OCI-LY7 (cell line): ENCODE measurements around the gene TNK1. TPM values are rescaled to one million over a fixed set of nuclear protein-coding genes. Genes with fewer than 3 reads are reported as not detected.

ENCODE experiments used
- BruUV-seq: library from RNA; stranded (reverse); fragments of 400-500 nt; replicated peaks from 2 replicates; lab custom pipeline; 2021; lab: Mats Ljungman, UMichigan
- CTCF ChIA-PET: fragments of 300-600 bp; sonication (Branson Sonifier 250); formaldehyde crosslinking; loops from one replicate; lab custom pipeline; 2022; ENCODE audit warnings: antibody characterized with exemption; ENCODE audit not compliant: unreplicated experiment; lab: Charles Lee
- POLR2A ChIA-PET: fragments of 300-600 bp; sonication (Branson Sonifier 250); formaldehyde crosslinking; loops from one replicate; lab custom pipeline; 2022; ENCODE audit warnings: antibody characterized with exemption; lab: Charles Lee
- DNase-seq: peaks from one replicate; pipeline ENCODE4 v3.0.0-alpha.2; 2015; ENCODE audit warnings: low spot score
- H2AFZ ChIP-seq: fragments of 200-600 bp; sonication (generic), shearing (Covaris generic); 2 replicates; pipeline ENCODE4 v1.6.1; 2014; ENCODE audit warnings: mild to moderate bottlenecking, antibody characterized with exemption, low read length, moderate library complexity
- H3K27ac ChIP-seq: fragments of 200-600 bp; sonication (generic); 2 replicates; pipeline ENCODE4 v1.5.1; 2014; ENCODE audit warnings: mixed run types, low read depth, mild to moderate bottlenecking, moderate library complexity, low read length, inconsistent platforms; ENCODE audit not compliant: poor library complexity, severe bottlenecking
- H3K36me3 ChIP-seq: fragments of 200-600 bp; sonication (generic); 2 replicates; pipeline ENCODE4 v1.6.1; 2014; ENCODE audit warnings: mild to moderate bottlenecking, antibody characterized with exemption, low read length, moderate library complexity, mixed read lengths; ENCODE audit not compliant: insufficient read depth
- H3K4me1 ChIP-seq: fragments of 200-600 bp; sonication (generic); 2 replicates; pipeline ENCODE4 v1.5.1; 2014; ENCODE audit warnings: mild to moderate bottlenecking, low read length; ENCODE audit not compliant: insufficient read depth, poor library complexity, severe bottlenecking
- H3K4me2 ChIP-seq: fragments of 200-600 bp; sonication (generic); 2 replicates; pipeline ENCODE4 v1.6.1; 2014; ENCODE audit warnings: mild to moderate bottlenecking, low read length
- H3K4me3 ChIP-seq: fragments of 200-600 bp; sonication (generic); 2 replicates; pipeline ENCODE4 v1.5.1; 2014; ENCODE audit warnings: mild to moderate bottlenecking, low read depth, low read length; ENCODE audit not compliant: poor library complexity, severe bottlenecking
- H3K79me2 ChIP-seq: fragments of 200-600 bp; sonication (generic); 2 replicates; pipeline ENCODE4 v1.6.1; 2016; ENCODE audit warnings: low read depth, mild to moderate bottlenecking, low read length, moderate library complexity, mixed read lengths; ENCODE audit not compliant: insufficient read depth
- H3K9me2 ChIP-seq: fragments of 200-600 bp; sonication (generic); 2 replicates; pipeline ENCODE4 v1.6.1; 2016; ENCODE audit warnings: mild to moderate bottlenecking, low read length, mixed read lengths; ENCODE audit not compliant: insufficient read depth
- H3K9me3 ChIP-seq: fragments of 200-600 bp; sonication (generic); 2 replicates; pipeline ENCODE4 v1.6.1; 2014; ENCODE audit warnings: mild to moderate bottlenecking, mixed run types, low read length, mixed read lengths
- H4K20me1 ChIP-seq: fragments of 200-600 bp; sonication (generic); 2 replicates; pipeline ENCODE4 v1.6.1; 2014; ENCODE audit warnings: mild to moderate bottlenecking, antibody characterized with exemption, low read length, moderate library complexity, mixed read lengths; ENCODE audit not compliant: insufficient read depth
- CTCF ChIP-seq: fragments of 200-600 bp; sonication (generic); conservative IDR thresholded peaks from 2 replicates; pipeline ENCODE4 v1.5.1; 2014; ENCODE audit warnings: mild to moderate bottlenecking, antibody characterized with exemption, low read length, moderate library complexity, mixed read lengths
- EZH2phosphoT487 ChIP-seq: fragments of 200-600 bp; sonication (generic); IDR thresholded peaks from 2 replicates; pipeline ENCODE4 v1.6.1; 2018; ENCODE audit warnings: low read depth, borderline replicate concordance, mild to moderate bottlenecking, mixed run types, antibody characterized with exemption, low read length, moderate library complexity, mixed read lengths
- intact Hi-C: fragments of 100-400 bp; cut with micrococcal nuclease; formaldehyde crosslinking; loops from one replicate; pipeline ENCODE4 v1.10.0; 2022; ENCODE audit not compliant: unreplicated experiment
- total RNA-seq, 2 experiments: library from RNA; depleted of rRNA in 1 of 2; stranded (reverse); fragments of >200 nt in 1 of 2; shearing (Covaris generic) in 1 of 2; gene quantifications; 2 replicates each; pipeline ENCODE4 v1.2.3, GENCODE V29; 2014 to 2022

Gene TNK1
- total RNA-seq, 2 experiments from 2014 or later: 5.0 to 6.4 TPM

- Histone ChIP-seq H3K9me3 (no peaks in the 10 kb centered on the region), H3K79me2 (no peaks in the 10 kb centered on the region), H3K9me2 (no peaks in the 10 kb centered on the region), H4K20me1 (no peaks in the 10 kb centered on the region), H3K4me1 (peaks cover 36% of the 10 kb centered on the region), H3K4me3 (peak overlapping the region; percentile 75), H3K27ac (peak overlapping the region; percentile 55), H3K36me3 (peaks cover 20% of the 10 kb centered on the region), H2AFZ (peak overlapping the region; percentile 53; the same call in 1 of the 2 replicates), H3K4me2 (peak overlapping the region; percentile 91)
- BruUV-seq: no TSS peak
- intact Hi-C loops: loop anchor here (1.0 to 5.0 kb wide), 5 partner anchors 35 to 335 kb away; partner anchors contain the start of genes GPS2, POLR2A, SLC2A4 and TMEM256
- TF ChIP-seq CTCF (peak; percentile 74), EZH2phosphoT487 (no peak)
- no peak for DNase-seq
- ChIA-PET CTCF (no interaction called here), POLR2A (no interaction called here)
These were observed 28.4 kb upstream of the TNK1 start for GRCh38 chr17:7352503-7352889.

GRCh38 chr17:7352910-7353635 is 27.8 kb upstream of the TNK1 start:
- intact Hi-C loops: loop anchor here (1.0 to 5.0 kb wide), 5 partner anchors 36 to 334 kb away; partner anchors contain the start of genes GPS2, POLR2A, SLC2A4 and TMEM256
- peak overlapping the region; percentile 91 for H3K4me2 ChIP-seq
- no peaks in the 10 kb centered on the region for H3K9me2 ChIP-seq
- ChIA-PET POLR2A (interaction anchor here (0.7 kb wide), 1 partner anchor 16 kb away, joined by 4 read pairs; no protein-coding TSS in a partner anchor), CTCF (no interaction called here)
- no peaks in the 10 kb centered on the region for H4K20me1 ChIP-seq
- no TSS peak for BruUV-seq
- TF ChIP-seq CTCF (no peak), EZH2phosphoT487 (no peak)
- H3K9me3 ChIP-seq: no peaks in the 10 kb centered on the region
- H3K4me1 ChIP-seq: peaks cover 36% of the 10 kb centered on the region
- peaks cover 15% of the 10 kb centered on the region for H3K36me3 ChIP-seq
- peak overlapping the region; percentile 75 for H3K4me3 ChIP-seq
- DNase-seq: no peak
- H3K79me2 ChIP-seq: no peaks in the 10 kb centered on the region
- no peak overlapping the region for H2AFZ ChIP-seq
- no peak overlapping the region for H3K27ac ChIP-seq
